HG03565 (cell line): ENCODE measurements around the gene COX7B2.

Source experiments
- ATAC-seq: cut with Tn5 transposase; IDR thresholded peaks from one replicate; pipeline ENCODE4 v1.9.1; 2021; ENCODE audit warnings: mild to moderate bottlenecking, moderate library complexity; ENCODE audit not compliant: unreplicated experiment

The COX7B2 gene

GRCh38 chr4:46909078-46909477 lies at the start of gene COX7B2:
Gene COX7B2, minus strand, starts transcription at chr4:46909245. Its CDS starts 174,053 bp downstream, at chr4:46735192.
- ATAC-seq: no peak

- ATAC-seq: no peak
Measured at GRCh38 chr4:46956451-46956850, 47.4 kb upstream of the COX7B2 start.

- ATAC-seq: no peak
Measured at GRCh38 chr4:46955601-46956000, 46.6 kb upstream of the COX7B2 start.

- no peak for ATAC-seq
Measured at GRCh38 chr4:46954643-46955042, 45.6 kb upstream of the COX7B2 start.

- ATAC-seq: no peak
Measured at GRCh38 chr4:46953564-46953963, 44.5 kb upstream of the COX7B2 start.

GRCh38 chr4:46952451-46952850 lies 43.4 kb upstream of the COX7B2 start:
- ATAC-seq: no peak

GRCh38 chr4:46950826-46951225 lies 41.8 kb upstream of the COX7B2 start:
- ATAC-seq: no peak

- no peak for ATAC-seq
Measured at GRCh38 chr4:46949822-46950221, 40.8 kb upstream of the COX7B2 start.

- ATAC-seq: no peak
Measured at GRCh38 chr4:46947541-46947940, 38.5 kb upstream of the COX7B2 start.

- no peak for ATAC-seq
Measured at GRCh38 chr4:46946919-46947536, 38.0 kb upstream of the COX7B2 start.

GRCh38 chr4:46945062-46945461 lies 36.0 kb upstream of the COX7B2 start:
- no peak for ATAC-seq

- no peak for ATAC-seq
Measured at GRCh38 chr4:46944345-46944744, 35.3 kb upstream of the COX7B2 start.

GRCh38 chr4:46937493-46937892 lies 28.4 kb upstream of the COX7B2 start:
- ATAC-seq: no peak

GRCh38 chr4:46934726-46935125 lies 25.7 kb upstream of the COX7B2 start:
- no peak for ATAC-seq

GRCh38 chr4:46933686-46934085 lies 24.6 kb upstream of the COX7B2 start:
- ATAC-seq: no peak

GRCh38 chr4:46931981-46932380 lies 22.9 kb upstream of the COX7B2 start:
- peak; percentile 72 for ATAC-seq

GRCh38 chr4:46930891-46931290 lies 21.8 kb upstream of the COX7B2 start:
- ATAC-seq: no peak

- ATAC-seq: no peak
Measured at GRCh38 chr4:46927201-46927600, 18.2 kb upstream of the COX7B2 start.

GRCh38 chr4:46924789-46925529 lies 15.9 kb upstream of the COX7B2 start:
- no peak for ATAC-seq

GRCh38 chr4:46922205-46922604 lies 13.2 kb upstream of the COX7B2 start:
- ATAC-seq: no peak

GRCh38 chr4:46908148-46908547 lies 897 bp downstream of the COX7B2 start:
- ATAC-seq: no peak

GRCh38 chr4:46900082-46900481 lies 9.0 kb downstream of the COX7B2 start:
- no peak for ATAC-seq

- ATAC-seq: no peak
Measured at GRCh38 chr4:46894826-46895225, 14.2 kb downstream of the COX7B2 start.
